Vagina (tissue), 2 donors: ENCODE measurements around the gene IL22RA1.

ENCODE experiments used
- POLR2A ChIP-seq, 2 donors: fragments of 450-650 bp; IDR thresholded peaks; one replicate each; pipeline ENCODE4 v1.6.1; 2017; ENCODE audit warnings: antibody characterized with exemption in 2 of 2, mild to moderate bottlenecking in 2 of 2, moderate library complexity in 2 of 2
- TF ChIP-seq, protein P1 (sequence below), 3 experiments: fragments of 450-650 bp in 2 of 3; fragments of 200-600 bp in 1 of 3; sonication (generic) in 1 of 3; IDR thresholded peaks; one replicate each; pipeline ENCODE4 v1.5.1; 2017 to 2019; ENCODE audit warnings: antibody characterized with exemption in 3 of 3, mild to moderate bottlenecking in 2 of 3, moderate library complexity in 2 of 3

GRCh38 chr1:24074196-24074595 lies 68.7 kb downstream of the IL22RA1 start:
- TF ChIP-seq, protein P1, sequence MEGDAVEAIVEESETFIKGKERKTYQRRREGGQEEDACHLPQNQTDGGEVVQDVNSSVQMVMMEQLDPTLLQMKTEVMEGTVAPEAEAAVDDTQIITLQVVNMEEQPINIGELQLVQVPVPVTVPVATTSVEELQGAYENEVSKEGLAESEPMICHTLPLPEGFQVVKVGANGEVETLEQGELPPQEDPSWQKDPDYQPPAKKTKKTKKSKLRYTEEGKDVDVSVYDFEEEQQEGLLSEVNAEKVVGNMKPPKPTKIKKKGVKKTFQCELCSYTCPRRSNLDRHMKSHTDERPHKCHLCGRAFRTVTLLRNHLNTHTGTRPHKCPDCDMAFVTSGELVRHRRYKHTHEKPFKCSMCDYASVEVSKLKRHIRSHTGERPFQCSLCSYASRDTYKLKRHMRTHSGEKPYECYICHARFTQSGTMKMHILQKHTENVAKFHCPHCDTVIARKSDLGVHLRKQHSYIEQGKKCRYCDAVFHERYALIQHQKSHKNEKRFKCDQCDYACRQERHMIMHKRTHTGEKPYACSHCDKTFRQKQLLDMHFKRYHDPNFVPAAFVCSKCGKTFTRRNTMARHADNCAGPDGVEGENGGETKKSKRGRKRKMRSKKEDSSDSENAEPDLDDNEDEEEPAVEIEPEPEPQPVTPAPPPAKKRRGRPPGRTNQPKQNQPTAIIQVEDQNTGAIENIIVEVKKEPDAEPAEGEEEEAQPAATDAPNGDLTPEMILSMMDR (IDR thresholded peaks at IDR 0.05) = no peak
- no peak for TF ChIP-seq POLR2A (IDR thresholded peaks at IDR 0.05)
